ENCODE measurements around the gene MPP4.

Gene MPP4

GRCh38 chr2:201622306-201622970, 76.0 kb downstream of the MPP4 start:
- no peak for DNase-seq (ENCODE audit: low spot score)

DNA sequence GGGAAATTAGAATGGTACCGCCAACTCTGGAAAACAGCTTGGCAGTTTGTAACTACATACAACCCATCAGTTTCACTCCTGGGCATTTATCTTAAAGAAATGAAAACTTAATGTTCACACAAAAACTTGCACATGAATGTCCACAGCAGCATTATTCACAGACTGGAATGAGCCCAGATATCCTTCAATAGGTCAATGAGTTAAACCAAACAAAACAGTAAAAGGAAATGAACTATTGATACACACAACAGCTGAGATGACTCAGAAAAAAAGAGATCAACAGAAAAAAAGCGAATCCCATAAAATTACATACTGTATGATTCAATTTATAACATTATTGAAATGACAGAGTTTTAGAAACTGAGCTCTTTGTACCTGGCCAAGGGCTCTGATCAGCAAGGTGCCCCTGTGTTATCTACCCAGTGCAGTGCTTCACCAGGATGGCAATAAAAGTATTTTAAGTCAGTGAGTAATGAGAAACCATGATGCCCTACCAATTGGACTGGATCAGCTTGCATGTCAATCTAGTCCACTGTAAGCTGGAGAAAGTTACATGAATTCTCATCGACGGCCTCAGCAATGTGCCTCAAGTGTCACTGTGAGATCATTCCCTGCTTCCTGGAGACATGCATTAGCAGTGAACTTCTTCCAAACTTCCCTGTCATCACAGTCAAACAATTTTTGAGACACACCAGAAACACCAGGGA, 77.0 kb downstream of the MPP4 start:
- no peak for DNase-seq (ENCODE audit: low spot score)

DNA sequence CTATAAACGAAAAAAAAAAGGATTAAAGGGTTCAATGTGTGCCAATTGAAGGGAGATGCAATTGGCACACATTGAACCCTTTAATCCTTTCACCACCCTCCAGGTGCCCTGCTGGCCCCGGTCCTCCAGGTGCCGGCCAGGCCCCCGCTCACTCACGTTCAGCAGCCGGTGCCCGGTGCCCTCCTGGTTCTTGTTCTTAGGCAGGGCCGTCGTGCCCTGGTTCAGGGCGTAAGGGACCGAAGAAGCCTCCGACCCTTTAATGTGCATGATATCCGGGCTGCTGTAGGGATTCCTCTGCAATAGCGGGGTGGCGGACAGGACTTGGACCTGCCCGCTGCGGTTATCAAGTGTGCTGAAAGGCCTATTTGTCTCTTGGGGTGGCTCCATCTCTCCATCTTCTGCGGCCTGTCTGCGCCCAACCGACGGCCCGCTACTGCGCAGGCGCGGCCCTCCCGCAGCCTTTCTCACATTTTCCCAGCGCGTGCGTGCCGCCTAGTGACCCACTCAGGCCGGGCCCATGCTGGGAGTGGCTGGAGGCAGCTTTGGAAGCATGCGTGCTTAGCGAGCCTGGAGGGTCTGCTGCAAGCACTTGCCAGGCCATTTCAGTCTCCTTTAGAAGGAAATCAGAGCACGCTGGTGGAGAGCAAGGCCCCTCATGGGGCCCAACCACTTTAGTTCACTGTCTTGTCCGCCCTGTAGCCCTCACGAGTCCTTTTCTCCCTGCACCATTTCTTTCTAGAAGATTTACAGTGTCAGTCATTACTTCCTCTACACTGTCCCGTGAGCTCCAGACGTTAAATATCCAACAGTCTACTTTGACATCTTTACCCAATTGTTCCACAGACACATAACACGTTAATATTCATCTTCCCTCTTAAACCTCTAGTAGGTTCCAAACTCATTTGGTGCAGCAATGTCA, 79.4 kb downstream of the MPP4 start:
- DNase-seq (ENCODE audit: low spot score) = no peak

GRCh38 chr2:201608021-201608420, 90.4 kb downstream of the MPP4 start:
- no peak for DNase-seq (ENCODE audit: low spot score)

GRCh38 chr2:201607568-201607967, 90.9 kb downstream of the MPP4 start:
- DNase-seq (ENCODE audit: low spot score) = no peak

GRCh38 chr2:201600906-201601305, 97.5 kb downstream of the MPP4 start:
- DNase-seq (ENCODE audit: low spot score) = no peak

DNA sequence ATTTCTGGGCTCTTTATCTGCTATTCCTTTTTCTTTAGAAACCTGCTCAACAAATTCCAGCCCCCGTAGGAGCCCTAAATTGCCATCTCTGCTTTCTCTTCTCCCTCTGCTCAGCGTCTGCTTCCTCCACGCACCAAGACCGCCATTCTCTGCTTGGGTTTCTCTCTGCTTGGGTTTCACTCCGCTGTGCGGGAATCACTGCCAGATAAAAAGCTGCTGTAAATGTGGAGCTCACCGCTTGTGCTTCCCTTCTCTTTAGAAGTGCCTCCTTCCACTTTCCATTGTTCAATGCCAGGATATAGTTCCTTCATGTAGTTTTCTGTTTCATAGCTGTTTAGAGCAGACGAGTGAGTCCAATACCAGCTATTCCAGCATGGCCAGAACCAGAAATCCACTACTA, 101.0 kb downstream of the MPP4 start:
- DNase-seq (ENCODE audit: low spot score) = no peak
